Omental fat pad (tissue), 4 donors: ENCODE data around the gene ANKRD13B. TPM values are rescaled to one million over a fixed set of nuclear protein-coding genes. Genes with fewer than 3 reads are reported as not detected.

Experiments
- ATAC-seq: fragments of 150-250 bp; one replicate; pipeline ENCODE4 v1.9.1; 2016; ENCODE audit warnings: mild to moderate bottlenecking, moderate library complexity; ENCODE audit not compliant: low FRiP score
- DNase-seq: peaks from one replicate; pipeline ENCODE4 v3.0.0-alpha.2; 2019; ENCODE audit warnings: low spot score
- CTCF ChIP-seq, 3 donors: fragments of 450-650 bp; IDR thresholded peaks; one replicate each; pipeline ENCODE4 v1.5.1; 2016 to 2017; ENCODE audit warnings: antibody characterized with exemption in 3 of 3, mild to moderate bottlenecking in 3 of 3, moderate library complexity in 2 of 3
- total RNA-seq, 4 donors: library from RNA; depleted of rRNA; stranded (reverse); fragments of >200 nt; gene quantifications; one replicate each; pipeline ENCODE4 v1.1.0, GENCODE V29; 2016

Gene ANKRD13B
- total RNA-seq, 4 donors from 2014 or later: 9.2 to 18.3 (median 13.2) TPM

- no peak for TF ChIP-seq CTCF (IDR thresholded peaks at IDR 0.05)
- ATAC-seq (no peak), DNase-seq (no peak)
Measured at GRCh38 chr17:29593591-29594518, 923 bp downstream of the ANKRD13B start.

- no peak for ATAC-seq
- no peak for TF ChIP-seq CTCF (IDR thresholded peaks at IDR 0.05)
- no peak for DNase-seq
Measured at GRCh38 chr17:29594519-29595090, 1.7 kb downstream of the ANKRD13B start.

GRCh38 chr17:29595107-29595942, 2.4 kb downstream of the ANKRD13B start:
- ATAC-seq (no peak), DNase-seq (no peak)
- no peak for TF ChIP-seq CTCF (IDR thresholded peaks at IDR 0.05)

- no peak for ATAC-seq
Measured at GRCh38 chr17:29595943-29596774, 3.2 kb downstream of the ANKRD13B start.

GRCh38 chr17:29596811-29597210, 3.9 kb downstream of the ANKRD13B start:
- ATAC-seq: no peak
- no peak for TF ChIP-seq CTCF (IDR thresholded peaks at IDR 0.05)

More at GRCh38 chr17:29595943-29596774, 3.2 kb downstream of the ANKRD13B start:
- DNase-seq: no peak
- no peak for TF ChIP-seq CTCF (IDR thresholded peaks at IDR 0.05)

More at GRCh38 chr17:29596811-29597210, 3.9 kb downstream of the ANKRD13B start:
- no peak for DNase-seq
